D721Med (cell line): ENCODE measurements around the gene HDC.

Source experiments
- DNase-seq: peaks from one replicate; pipeline ENCODE4 v3.0.0; 2011; ENCODE audit warnings: low spot score; ENCODE audit not compliant: insufficient read length
- FAIRE-seq: peaks from 2 replicates; lab custom pipeline; 2011; peaks lifted over from hg19 to GRCh38; lab: Jason Lieb, UNC
- CTCF ChIP-seq: IDR thresholded peaks from 2 replicates; pipeline ENCODE4 v1.5.1; 2012; ENCODE audit warnings: mild to moderate bottlenecking, control low read depth; ENCODE audit not compliant: insufficient read depth; ENCODE audit errors: missing control alignments

Gene HDC

DNA sequence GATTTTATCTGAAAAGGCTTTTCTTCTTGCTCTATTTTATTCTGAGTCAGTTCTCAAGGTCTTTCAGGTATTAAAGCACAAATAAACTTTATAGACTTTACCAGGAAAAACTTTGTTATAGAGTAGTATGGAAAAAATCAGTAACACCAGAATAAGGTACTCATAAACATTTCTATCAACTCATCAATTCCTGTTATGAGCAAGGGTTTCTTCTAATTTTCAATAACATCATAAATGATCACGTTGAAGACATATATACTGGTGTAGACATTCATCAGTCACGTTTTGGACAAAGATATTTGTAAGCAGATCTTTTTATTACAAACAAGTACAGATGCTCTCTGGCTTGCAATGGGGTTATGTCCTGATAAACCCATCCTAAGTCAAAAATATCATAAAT, 9.6 kb upstream of the HDC start:
- FAIRE-seq (peak; percentile 29), DNase-seq (no peak)
- TF ChIP-seq CTCF: no peak

DNA sequence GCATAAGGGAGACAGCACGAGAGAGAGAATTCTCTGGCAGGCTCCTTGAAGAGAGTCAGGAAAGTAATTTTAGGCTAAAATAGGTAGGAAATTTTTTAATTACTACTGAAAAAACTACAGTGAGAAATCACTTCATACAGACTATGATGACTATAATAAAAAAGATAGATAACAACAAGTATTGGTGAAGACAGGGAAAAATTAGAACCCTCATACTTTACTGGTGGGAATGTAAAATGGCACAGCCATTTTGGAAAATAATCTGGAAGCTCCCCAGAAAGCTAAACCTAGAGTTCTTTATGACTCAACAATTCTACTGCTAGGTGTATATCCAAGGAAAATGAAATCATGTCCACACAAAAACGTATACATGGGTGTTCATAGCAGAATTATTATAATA, 2.1 kb upstream of the HDC start:
- no peak for FAIRE-seq
- no peak for TF ChIP-seq CTCF
- no peak for DNase-seq

DNA sequence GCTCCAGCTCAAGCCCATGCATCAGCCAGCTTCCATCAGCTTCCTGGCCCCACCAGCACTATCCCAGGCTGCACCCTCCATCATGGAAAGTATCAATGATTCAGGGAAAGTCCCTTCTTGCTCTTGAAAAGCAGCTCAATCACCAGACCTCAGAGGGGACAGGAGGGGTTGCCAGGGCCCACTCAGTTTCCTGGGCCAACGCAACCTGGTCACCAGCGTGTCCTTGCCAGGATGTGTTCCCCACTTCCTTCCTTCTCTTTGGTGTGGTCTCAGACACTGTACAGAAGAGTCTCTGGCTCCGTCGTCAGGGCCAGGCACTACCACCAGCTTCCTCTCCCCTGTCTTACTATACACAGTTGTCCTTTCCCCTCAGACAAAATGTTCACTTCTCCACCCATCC, 3.0 kb downstream of the HDC start:
- DNase-seq: no peak
- TF ChIP-seq CTCF: no peak
- FAIRE-seq: no peak

- no peak for TF ChIP-seq CTCF
- DNase-seq: no peak
- FAIRE-seq: no peak
Observed at GRCh38 chr15:50261981-50262380, 3.5 kb downstream of the HDC start.

- no peak for FAIRE-seq
- TF ChIP-seq CTCF: no peak
- no peak for DNase-seq
Observed at GRCh38 chr15:50260969-50261496, 4.5 kb downstream of the HDC start.

GRCh38 chr15:50259276-50259675, 6.2 kb downstream of the HDC start:
- TF ChIP-seq CTCF: no peak
- no peak for FAIRE-seq
- DNase-seq: no peak

- TF ChIP-seq CTCF: no peak
- no peak for FAIRE-seq
- DNase-seq: no peak
Observed at GRCh38 chr15:50257924-50258323, 7.6 kb downstream of the HDC start.
